Measurements from ENCODE around the gene PHF14.
A peak's percentile ranks its signal among the peaks of the same experiment; 100 is the strongest.
"Not testable (repeated sequence)": the region's sequence is repeated elsewhere in the genome, so short reads cannot be mapped to it uniquely, and the experiment has no call there.

The PHF14 gene, protein sequence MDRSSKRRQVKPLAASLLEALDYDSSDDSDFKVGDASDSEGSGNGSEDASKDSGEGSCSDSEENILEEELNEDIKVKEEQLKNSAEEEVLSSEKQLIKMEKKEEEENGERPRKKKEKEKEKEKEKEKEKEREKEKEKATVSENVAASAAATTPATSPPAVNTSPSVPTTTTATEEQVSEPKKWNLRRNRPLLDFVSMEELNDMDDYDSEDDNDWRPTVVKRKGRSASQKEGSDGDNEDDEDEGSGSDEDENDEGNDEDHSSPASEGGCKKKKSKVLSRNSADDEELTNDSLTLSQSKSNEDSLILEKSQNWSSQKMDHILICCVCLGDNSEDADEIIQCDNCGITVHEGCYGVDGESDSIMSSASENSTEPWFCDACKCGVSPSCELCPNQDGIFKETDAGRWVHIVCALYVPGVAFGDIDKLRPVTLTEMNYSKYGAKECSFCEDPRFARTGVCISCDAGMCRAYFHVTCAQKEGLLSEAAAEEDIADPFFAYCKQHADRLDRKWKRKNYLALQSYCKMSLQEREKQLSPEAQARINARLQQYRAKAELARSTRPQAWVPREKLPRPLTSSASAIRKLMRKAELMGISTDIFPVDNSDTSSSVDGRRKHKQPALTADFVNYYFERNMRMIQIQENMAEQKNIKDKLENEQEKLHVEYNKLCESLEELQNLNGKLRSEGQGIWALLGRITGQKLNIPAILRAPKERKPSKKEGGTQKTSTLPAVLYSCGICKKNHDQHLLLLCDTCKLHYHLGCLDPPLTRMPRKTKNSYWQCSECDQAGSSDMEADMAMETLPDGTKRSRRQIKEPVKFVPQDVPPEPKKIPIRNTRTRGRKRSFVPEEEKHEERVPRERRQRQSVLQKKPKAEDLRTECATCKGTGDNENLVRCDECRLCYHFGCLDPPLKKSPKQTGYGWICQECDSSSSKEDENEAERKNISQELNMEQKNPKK

DNA sequence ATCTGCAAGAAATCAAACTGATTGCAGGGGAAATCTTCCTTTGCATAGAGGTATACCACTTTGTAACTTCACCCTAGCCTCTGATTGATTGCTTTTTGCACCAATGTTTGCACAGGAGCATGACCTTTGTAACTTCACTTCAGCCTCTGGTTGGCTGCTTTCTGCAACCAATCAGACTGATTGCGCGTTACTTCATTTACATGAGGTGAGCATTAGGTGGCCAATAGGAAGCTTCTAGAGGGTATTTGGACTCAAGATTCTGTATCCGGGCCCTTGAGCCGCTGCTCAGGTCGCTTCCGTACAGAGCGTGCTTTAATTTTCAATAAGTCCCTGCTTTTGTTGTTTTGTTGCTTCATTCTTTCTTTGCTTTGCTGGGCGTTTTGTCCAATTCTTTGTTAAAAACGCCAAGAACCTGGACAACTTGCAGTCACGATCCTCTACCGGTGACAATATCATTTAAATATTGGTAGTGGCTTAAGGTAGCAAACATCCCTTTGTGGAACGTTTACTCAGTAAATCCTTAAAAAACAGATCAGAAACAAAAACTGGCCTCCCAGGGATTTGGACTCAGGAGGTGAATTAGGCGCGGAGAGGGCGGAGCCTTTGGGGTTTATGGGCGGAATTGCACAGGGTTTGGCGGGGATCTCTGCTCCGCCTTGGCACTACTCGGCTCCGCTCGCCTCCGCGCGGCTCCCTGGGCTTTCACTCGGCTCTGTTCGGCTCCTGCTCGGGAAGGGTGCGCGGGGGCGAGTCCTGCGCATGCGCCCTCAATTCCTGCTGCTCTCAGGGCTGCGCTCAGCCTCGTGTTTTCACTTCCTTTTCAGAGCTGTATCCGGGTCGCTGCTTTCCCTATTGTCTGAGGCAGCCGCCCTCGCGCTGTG, at the start of gene PHF14:
TSS of gene PHF14 (plus strand) at position 812 of the 881 bp plus-strand sequence. CDS start 452 bp downstream, outside the sequence.
- peak; percentile 98 for DNase-seq

DNA sequence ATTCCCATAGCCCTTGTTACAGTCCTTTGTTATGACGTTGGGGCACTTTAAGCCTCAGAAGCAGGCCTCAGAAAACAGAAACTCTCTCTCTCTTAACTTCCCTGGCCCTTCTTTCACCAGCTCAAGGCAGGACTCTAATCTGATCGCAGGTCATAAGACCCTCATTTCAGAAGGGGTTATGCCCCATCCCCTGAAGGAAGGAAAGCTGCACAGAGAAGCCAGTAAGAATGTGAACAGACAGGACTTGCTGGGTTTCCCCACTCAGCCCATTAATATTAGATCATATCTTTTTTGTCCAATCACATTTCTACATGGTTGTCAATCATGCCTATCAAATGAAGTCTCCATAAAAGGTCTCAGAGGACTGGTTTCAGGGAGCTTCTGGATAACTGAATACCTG, 49.3 kb upstream of the PHF14 start:
- DNase-seq: no peak

DNA sequence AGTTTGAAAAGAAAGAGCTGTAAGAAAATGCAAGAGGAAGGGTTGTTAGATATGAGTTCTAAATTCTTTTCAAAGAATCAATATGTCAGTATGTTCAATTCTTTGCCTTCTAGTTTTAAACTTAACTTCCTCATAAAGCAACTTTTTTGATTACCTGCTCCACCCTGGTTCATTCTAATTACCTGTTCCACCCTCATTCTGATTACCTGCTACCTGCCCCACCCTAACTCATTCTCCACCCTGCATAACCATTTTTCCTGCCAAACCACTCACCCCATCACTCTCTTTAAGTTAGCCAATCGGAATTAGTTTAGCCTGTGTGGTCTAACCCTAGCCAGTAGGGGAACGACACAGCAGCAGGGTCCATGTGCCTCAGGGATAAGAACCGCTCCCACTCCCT, 45.5 kb upstream of the PHF14 start:
- DNase-seq: not testable (repeated sequence)

DNA sequence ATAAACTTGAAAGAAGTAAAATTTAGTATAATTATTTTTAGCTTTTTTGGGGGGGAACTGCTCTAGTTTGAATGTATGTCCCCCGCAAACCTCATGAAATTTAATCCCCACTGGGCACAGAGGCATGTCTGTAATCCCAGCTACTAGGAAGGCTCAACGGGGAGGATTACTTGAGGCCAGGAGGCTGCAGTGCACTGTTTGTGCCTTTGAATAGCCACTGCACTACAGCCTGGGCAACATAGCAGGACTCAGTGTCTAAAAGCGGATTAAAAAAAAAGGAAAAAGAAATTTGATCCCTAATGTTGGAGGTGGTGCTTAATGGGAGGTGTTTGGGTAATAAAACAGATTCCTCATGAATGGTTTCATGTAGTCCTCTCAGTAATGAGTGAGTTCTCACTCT, 43.1 kb upstream of the PHF14 start:
- no peak for DNase-seq

DNA sequence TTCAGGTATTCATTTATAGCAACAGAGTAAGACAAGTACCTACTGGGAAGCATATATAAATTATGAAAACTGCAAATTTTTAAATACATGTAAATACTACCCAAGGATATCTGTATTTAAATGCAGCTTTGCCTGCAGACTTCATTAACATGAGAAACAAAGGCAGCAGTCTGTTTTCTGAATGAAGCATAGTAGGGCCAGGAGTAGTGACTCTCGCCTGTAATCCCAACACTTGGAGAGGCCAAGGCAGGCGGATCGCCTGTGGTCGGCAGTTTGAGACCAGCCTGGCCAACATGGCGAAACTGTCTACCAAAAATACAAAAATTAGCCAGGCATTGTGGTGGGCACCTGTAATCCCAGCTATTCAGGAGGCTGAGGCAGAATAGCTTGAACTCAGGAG, 42.5 kb upstream of the PHF14 start:
- DNase-seq: no peak

DNA sequence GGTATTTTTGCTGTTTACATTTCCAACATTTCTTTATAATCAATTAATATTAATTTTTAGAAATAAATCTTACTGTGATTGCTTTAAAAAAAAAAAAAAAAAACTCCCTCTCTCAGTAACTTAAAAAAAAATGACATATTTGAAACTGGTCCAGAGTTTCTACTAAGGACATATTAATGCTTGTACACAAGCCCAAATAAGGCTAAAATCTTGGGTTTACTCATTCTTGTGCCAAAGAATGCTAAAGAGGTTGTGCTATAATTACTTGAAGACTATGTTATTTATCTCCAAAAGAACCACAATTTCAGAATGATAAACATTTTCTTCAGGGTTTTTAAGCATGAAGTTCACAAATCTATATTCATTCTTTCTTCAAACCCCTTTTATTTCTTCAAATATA, 39.4 kb upstream of the PHF14 start:
- no peak for DNase-seq

DNA sequence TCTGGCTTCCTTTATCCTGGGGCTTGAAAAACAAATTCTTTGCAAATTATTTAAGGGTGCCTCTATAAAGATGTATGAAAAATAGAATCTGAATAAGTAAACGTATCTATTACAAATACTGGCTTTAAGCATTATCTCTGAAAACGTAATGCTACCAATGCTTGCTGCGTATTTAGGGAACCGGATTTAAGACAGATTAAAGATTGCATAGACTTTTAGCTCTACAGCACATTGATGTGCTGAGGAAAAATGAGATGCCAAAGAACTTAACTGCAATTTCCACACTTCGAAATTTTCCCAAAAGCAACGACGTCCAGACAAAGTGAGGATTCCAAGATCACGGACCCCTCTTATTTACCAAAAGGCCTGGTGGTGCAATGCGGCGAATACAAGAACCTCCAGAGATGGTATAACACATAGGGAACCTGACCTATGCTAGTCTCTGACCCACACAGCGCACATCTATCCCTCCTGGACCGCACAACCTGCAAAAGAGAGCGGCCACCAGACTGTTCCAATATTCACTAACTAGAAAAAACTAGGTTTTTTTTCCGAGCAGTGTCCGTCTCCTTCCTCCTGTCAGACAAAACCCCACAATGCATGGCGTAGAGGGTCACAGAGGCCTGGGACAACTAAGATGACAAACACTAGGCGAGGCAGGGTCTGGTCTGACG, 34.3 kb upstream of the PHF14 start:
- DNase-seq: no peak

DNA sequence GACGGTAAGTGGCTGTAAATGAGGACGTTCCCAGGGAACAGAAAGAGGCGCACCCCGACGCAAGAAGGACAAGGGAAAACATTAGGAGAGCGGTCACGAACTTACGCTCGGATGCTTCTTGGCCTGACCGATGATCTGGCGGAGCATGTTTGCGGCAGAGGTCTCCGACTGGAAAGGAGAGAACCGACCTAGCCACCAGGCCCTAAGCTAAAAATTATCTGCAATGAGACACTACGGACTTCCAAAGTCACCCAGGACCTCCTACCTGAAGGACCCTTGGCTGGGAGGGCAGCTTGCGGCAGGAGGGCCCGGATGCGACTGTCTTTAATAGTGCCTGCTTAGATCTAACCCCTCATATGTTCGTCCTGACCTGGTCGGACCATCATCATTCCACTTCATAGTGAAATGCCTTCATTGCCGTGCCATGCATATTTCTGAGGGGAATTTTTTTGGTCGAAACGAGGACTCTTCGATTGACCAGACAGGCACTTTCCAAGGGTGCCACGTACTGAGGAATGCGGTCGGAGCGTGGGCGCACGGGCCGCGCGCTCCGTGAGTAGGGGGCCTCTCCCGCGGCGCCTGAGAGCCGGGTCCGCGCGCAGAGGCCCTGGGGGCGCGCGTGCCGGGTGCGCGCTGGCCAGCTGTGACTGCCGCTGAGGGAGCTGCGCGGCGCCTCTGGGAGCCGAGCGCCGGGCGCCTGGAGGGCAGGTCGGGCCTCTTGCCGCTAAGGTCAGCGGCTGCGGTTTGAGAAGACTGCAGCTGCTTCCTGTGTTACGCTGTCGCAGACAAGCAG, 33.6 kb upstream of the PHF14 start:
- peak; percentile 94 for DNase-seq

DNA sequence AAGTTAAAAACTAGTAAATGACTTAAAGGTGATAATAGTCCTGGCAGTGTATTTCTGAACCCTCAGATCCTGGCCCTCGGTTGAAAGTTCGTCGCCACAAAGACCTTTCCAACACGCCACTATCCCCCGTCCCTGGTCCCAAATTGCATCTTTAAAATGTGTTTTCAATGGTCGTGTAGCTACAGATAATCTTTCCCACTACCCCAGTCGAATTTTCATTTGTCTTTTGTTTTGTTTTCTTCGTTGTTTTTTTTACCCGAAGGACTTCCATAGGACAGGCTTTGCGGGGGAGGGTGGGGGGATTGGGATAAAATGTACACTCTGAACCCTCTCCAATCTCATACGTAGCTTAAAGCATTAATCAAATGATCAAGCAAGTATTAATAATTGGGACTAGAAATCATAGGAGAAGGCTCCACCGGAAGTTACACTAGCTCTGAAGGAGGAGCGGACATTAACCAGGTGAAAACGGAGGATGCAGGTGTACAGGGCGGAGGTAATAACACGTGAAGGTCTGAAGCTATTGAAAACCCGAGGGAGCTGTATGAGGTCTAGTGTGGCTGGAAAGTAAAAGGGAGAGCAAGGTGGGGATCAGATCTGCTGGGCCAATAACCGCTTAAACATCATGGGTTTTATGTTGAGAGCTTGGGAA, 32.8 kb upstream of the PHF14 start:
- peak; percentile 36 for DNase-seq

DNA sequence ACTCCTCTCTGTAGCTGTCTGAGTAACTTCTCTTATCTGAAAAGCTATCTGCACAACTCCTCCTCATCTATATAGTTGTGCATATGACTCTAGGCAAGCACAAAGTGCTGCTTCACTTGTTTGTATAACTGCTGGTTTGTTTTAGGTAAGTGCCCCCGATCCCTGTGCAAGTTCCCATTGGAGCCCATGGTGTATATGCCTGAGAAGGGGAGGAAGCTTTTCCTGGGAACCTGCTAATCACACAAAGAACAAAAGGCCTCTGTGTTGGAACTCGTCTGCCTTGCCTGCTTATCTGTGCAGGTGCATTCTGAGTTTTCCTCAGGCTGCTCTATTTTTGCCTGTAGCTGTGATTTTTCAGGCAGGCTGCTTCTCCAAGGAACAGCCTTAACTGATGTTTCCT, 23.2 kb upstream of the PHF14 start:
- DNase-seq: no peak

DNA sequence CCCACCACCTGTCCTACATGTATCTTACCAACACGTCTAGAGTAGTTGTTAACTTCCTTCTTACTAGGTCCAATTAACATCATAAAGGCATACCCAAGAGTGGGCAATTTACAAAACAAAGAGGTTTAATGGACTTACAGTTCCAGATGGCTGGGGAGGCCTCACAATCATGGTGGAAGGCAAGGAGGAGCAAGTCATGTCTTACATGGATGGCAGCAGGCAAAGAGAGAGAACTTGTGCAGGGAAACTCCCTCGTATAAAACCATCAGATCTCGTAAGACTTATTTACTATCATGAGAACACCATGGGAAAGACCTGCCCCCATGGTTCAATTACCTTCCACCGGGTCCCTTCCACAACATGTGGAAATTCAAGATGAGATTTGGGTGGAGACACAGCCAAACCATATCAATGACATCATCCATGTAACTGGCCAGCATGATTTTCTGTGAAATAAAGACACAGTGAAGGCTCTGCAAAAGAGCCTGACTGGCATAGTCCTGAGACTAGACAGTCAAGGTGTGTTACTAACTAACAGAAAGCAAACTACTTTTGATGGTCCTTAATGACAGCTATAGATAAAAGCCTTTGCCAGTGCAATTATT, 22.6 kb upstream of the PHF14 start:
- not testable (repeated sequence) for DNase-seq

DNA sequence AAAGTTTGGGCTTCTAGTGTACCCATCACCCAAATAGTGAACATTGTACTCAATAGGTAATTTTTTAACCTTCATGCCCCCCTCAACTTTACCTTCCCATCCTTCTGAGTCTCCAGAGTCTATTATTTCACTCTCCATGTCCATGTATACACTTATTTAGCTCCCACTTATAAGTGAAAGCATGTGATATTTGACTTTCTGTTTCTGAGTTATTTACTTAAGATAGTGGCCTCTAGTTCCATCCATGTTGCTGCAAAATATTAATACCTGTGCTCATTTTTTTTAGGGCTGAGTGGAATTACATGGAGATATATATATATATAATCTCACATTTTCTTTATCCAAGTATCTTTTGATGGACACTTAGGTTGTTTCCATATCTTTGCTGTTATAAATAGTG, 21.1 kb upstream of the PHF14 start:
- DNase-seq: no peak

DNA sequence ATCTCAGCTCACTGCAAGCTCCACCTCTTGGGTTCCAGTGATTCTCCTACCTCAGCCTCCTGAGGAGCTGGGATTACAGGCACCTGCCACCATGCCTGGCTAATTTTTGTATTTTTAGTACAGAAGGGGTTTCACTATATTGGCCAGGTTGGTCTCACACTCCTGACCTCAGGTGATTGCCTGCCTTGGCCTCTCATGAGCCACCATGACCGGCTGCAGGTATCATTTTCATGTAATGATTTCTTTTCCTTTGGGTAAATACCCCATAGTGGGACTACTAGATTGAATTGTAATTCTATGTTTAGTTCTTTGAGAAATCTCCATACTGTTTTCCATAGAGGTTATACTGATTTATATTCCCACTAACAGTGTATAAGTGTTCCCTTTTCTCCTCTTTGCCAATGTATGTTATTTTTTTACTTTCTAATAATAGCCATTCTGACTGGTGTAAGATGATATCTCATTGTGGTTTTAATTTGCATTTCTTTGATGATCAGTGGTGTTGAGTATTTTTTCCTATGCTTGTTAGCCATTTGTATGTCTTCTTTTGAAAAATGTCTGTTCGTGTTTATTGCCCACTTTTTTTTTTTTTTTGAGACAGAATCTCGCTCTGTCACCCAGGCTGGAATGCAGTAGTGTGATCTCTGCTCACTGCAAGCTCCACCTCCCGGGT, 20.5 kb upstream of the PHF14 start:
- not testable (repeated sequence) for DNase-seq

DNA sequence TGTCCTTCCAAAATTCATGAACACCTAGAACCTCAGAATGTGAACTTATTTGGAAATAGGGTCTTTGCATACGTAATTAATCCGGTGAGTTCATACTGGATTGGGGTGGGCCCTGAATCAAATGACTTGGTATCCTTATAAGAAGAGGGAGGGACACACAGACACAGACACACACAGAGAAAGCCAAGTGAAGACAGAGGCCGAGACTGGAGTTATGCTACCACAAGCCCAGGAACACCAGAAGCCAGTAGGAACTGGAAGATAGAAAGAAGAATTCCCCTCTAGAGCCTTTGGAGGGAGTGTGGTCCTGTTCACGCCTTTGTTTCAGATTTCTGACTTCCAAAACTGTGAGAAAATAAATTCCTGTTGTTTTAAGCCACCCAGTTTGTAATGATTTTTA, 17.1 kb upstream of the PHF14 start:
- no peak for DNase-seq

DNA sequence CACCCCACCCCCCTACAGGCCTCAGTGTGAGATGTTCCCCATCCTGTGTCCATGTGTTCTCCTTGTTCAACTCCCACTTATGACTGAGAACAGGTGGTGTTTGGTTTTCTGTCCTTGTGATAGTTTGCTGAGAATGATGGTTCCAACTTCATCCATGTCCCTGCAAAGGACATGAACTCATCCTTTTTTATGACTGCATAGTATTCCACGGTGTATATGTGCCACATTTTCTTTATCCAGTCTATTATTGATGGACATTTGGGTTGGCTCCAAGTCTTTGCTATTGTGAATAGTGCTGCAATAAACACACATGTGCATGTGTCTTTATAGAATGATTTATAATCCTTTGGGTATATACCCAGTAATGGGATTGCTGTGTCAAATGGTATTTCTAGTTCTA, 13.4 kb upstream of the PHF14 start:
- DNase-seq: not testable (repeated sequence)

DNA sequence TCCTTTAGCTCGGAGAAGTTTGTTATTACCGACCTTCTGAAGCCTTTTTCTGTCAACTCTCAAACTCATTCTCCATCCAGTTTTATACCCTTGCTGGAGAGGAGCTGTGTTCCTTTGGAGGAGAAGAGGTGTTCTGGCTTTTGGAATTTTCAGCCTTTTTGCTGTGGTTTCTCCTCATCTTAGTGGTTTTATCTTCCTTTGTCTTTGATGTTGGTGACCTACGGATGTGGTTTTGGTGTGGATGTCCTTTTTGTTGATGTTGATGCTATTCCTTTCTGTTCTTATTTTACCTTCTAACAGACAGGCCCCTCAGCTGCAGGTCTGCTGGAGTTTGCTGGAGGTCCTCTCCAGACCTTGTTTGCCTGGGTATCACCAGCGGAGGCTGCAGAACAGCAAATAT, 8.7 kb upstream of the PHF14 start:
- DNase-seq: not testable (repeated sequence)

DNA sequence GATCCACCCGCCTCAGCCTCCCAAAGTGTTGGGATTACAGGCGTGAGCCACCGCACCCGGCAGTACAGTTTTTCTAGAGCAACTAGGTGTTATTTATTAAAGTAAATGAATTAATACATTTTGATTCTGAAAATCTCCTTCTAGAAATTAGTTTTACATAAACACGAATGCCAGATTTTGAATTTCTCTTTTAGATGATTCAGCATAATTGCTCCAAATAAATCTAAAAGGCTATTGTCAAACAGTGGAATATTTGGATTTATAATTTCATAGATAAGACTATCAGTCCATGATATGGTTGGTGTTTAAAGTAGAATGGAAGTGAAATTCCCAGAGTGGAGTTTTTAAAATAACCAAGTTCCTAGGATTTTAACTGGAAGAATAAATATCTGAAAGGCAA, 1.5 kb upstream of the PHF14 start:
- no peak for DNase-seq

DNA sequence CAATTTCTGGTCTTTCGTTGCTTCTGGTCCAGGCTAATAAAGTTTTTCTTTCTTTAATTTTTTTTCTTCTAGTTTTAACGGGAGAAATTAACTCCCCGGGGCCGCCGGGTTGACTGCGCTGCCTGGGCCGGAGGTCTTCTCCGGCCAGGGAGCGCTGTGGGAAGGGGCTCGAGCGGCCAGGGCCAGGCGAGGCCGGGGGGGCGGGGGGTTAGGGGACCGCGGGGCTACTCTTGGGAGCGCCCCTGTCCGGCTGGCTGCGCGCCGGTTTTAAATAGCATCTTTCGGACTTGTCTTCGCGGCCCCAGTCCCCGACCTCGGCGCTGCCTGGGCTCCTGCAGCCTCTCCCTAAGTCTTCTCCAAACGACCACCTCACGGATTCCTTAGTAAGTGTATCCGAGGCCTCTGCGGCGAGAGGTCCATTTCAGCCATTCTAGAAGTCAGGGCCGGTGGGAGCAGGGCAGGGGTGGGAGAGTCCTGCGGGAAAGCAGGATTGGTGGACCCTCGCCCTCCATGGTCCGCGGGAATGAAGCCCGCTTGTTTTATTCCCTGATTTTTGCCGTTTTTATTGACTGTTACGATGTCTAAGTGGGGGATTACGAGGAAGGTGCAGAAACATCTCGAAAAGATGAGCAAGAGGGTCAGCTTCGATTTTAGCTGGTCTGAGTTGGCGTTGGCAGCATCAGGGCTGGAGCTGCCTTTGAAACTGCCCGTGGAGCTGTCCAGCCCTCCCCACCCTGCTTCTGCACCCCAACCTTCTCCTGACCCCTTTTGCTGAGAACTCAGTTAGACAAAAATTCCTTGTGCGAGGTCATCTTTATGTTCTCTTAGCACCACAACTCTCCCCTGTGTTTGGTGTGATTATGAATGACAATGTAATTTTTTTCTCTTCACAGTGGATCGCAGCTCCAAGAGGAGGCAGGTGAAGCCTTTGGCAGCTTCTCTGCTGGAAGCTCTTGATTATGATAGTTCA, 555 bp downstream of the PHF14 start:
- peak; percentile 29 for DNase-seq

DNA sequence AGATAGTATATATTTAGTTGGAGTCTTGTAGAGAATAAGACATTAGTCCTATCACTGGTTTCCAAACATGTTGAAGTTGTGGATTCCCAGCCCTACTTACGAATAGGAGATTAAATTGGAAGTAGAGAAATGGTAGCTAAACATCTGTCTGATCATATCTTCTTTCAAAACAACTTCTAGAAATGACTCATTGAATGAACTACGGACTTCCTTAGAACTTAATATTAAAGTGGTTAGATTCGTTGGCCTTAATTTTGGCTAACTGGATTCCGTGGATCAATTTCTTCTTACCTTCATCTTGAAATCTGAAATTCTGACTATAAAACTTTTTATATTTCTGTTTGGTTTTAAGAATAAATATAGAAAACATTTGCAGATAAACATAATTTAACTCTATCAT, 3.4 kb downstream of the PHF14 start:
- no peak for DNase-seq

Data from COR-L47 (cell line).